ENCODE results near the gene DCTN4.
"Not testable (repeated sequence)": the region's sequence is repeated elsewhere in the genome, so short reads cannot be mapped to it uniquely, and the experiment has no call there.

DCTN4 gene

DNA sequence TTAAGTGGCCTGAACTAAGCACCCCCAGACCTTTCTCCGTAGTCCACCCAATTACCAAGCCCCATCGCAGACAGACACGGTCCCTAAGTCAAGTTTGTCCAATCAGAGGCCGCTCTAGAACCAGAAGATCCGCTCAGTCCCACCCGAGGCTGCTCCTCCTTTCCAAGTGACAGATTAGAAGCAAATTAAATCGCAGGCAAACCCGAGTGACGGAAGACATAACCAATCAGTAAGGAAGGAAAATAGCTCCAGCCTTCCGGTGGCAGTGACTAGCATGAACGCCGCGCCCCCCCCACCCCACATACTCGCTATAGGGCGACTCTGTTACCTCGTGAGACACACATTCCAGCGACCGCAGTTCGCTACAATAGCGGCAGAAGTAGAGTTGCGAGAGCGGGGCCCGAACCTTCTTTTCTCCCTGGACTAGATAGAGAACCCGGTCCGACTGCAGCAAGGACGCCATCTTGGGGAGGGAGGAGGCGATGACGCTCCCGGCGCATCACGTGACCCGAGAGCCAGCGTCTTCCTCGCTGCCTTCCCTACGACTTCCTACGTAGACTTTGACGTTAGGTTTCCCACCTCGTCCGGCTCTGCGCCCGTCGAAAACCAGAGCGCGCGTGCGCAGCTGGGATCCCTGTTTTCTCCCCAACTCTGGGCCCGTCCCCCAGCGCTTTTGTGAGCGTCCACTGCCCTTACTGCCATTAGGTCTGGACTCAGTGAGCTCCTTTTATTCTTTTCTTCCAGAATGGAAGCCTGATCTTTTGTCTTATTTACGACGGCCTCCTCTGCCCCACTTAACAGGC lies at the start of gene DCTN4:
TSS of gene DCTN4 (minus strand) at position 487 of the 803 bp plus-strand sequence. CDS start at position 463, 24 bp downstream.
- peak; percentile 88 to 92 (median 91) for DNase-seq (ENCODE audit: low read depth in 2 of 3, low spot score in 1 of 3)

DNA sequence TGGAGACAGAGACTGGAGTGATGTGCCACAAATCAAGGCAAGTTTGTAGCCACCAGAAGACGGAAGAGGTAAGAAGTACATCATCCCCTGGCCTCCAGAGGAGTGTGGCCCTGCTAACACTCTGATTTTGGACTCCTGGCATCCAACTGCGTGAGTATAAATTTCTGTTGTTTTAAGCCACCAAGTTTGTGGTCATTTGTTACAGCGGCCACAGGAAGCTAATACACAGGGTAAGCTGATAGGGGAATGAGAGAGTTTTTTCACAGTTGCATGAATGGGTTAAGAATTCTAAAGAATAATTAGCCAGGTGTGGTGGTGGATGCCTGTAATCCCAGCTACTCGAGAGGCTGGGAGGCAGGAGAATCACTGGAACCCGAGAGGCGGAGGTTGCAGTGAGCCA lies 45.6 kb upstream of the DCTN4 start:
- no peak for DNase-seq (ENCODE audit: low read depth in 2 of 3, low spot score in 1 of 3)

- DNase-seq (ENCODE audit: low read depth in 2 of 3, low spot score in 1 of 3), result no peak
Observed at GRCh38 chr5:150801117-150801927, 42.5 kb upstream of the DCTN4 start.

DNA sequence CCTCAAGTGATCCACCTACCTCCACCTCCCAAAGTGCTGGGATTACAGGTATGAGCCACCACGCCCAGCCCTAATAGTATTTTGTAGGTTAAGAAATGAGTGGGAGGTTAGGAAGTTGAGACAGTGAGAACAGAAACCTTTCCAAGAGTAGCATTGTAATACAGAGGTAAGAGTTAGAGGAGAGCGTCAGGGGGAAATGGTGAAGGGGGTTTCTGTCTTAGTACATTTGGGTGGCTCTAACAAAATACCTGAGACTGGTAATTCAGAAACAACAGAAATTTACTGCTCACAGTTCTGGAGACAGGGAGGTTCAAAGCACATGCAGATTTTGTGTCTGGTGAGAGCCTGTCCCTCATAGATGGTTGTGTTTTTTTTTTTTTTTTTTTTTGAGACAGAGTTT lies 38.6 kb upstream of the DCTN4 start:
- no peak for DNase-seq (ENCODE audit: low read depth in 2 of 3, low spot score in 1 of 3)

DNA sequence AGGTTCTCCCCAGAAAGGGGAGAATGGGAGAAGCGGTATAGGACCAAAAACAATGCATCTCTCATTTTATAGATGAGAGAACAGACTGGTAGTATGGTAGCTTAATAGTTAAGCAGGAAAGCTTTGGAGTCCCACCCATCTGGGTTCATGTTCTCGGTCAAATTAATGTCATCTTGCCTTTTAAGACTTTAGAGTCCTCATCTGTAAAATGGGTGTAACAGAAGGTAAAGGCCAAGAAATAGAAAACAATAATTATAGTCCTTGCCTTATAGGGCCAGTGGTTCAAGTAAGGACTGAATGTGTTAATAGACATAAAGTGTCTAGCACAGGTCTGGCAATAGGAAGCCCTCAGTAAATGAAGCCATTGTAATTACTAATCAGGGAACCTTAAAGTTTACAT lies 36.1 kb upstream of the DCTN4 start:
- no peak for DNase-seq (ENCODE audit: low read depth in 2 of 3, low spot score in 1 of 3)

GRCh38 chr5:150793423-150793888 lies 34.6 kb upstream of the DCTN4 start:
- DNase-seq (ENCODE audit: low read depth in 2 of 3, low spot score in 1 of 3), result not testable (repeated sequence)

DNA sequence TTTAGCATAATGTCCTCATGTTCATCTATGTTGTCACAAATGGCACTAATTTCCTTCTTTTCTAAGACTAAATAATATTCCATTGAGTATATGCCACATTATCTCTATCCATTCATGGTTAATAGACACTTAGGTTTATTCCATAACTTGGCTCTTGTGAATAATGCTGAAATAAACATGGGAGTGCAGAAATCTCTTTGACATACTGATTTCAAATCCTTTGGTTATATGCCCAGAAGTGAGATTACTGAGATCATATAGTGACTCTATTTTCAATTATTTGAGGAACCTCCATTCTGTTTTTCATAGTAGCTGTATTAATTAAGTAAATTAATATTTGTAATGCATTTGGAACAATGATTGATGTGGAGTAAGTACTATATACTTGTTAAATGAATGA lies 32.7 kb upstream of the DCTN4 start:
- no peak for DNase-seq (ENCODE audit: low read depth in 2 of 3, low spot score in 1 of 3)

- peak; percentile 60 to 77 (median 74) for DNase-seq (ENCODE audit: low read depth in 2 of 3, low spot score in 1 of 3)
Observed at GRCh38 chr5:150789943-150790611, 31.3 kb upstream of the DCTN4 start.

DNA sequence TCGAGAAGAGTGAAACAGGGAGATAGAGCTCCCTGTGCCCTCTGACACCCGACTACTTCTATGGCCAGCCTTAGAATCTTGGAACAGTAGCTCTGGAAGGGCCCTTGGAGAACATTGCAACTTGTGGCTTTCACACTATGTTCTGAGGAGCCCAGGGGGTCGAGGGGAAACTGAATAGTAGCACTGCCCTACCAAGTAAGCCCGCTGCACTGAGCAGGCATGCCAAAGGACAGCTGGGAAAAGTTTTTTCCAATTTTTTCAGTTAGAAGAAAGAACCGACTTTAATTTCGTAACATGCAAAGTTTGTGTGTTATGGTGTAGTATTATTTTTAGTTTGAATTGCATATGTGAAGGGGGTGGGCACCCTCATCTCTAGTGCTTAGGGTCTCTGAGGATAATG lies 30.6 kb upstream of the DCTN4 start:
- DNase-seq (ENCODE audit: low read depth in 2 of 3, low spot score in 1 of 3), result no peak

- no peak for DNase-seq (ENCODE audit: low read depth in 2 of 3, low spot score in 1 of 3)
Observed at GRCh38 chr5:150788977-150789376, 30.2 kb upstream of the DCTN4 start.

DNA sequence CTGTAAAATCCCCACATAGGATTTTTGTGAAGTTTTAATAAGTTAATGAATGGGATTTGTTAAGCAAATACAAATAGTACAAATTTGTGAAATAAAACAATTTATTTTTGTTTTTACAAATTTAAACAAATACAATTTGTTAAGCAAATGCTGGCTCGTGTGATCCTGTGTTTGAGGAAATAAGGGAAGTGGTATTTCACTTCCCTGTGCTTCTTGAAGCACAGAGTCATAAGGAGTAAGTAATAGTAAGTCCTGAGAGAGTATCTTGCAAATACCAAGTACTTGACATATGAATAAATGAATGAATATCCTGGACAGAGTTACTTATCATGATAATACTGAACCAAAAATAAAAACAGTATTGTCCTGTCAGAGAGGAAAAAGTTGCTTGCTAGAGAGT lies 28.8 kb upstream of the DCTN4 start:
- no peak for DNase-seq (ENCODE audit: low read depth in 2 of 3, low spot score in 1 of 3)

DNA sequence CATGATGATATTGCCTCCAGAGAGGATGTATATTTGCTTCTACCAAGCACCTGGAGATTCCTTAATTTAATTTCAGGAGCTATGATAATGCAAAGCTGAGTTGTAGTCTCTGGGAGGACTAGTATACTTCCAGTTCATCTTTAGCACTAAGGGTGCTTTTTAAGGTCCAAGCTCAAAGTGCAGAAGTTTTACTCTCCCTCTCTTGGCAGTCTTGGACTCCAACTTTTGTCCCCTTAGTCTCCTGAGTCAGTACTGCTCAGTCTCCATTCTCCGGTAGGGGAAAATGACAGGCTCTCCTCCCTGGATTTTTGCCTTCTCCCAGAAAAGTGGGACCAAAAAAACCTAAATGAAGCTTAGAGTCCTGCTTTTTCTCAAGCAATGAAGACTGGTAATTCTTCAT lies 28.1 kb upstream of the DCTN4 start:
- no peak for DNase-seq (ENCODE audit: low read depth in 2 of 3, low spot score in 1 of 3)

- no peak for DNase-seq (ENCODE audit: low read depth in 2 of 3, low spot score in 1 of 3)
Observed at GRCh38 chr5:150785950-150786349, 27.1 kb upstream of the DCTN4 start.

DNA sequence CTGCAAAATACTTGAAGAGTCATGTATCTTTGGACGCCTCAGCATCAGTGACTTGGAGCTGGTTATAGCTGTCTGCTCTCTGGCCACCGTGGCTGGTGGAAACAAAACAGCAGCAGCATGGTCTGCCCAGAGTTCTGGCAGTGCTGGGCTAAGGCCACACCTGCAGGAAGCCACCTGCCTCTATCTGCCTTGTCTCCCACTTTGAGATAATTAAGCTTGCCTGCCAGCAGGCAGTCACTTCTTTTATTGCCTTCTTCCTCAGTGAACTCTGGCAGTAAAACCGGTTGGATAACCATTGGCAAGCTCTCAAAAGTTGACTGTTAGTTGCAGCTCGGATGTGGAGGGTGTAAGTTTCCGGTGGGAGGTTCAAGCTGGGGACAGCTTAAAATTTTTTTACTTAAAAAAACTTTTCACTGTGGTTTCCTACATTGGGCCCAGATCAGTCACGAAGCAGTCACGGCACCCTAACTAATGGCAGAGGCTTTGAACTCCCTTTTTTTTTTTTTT lies 24.7 kb upstream of the DCTN4 start:
- peak; percentile 41 to 57 (median 50) for DNase-seq (ENCODE audit: low read depth in 2 of 3, low spot score in 1 of 3)

DNA sequence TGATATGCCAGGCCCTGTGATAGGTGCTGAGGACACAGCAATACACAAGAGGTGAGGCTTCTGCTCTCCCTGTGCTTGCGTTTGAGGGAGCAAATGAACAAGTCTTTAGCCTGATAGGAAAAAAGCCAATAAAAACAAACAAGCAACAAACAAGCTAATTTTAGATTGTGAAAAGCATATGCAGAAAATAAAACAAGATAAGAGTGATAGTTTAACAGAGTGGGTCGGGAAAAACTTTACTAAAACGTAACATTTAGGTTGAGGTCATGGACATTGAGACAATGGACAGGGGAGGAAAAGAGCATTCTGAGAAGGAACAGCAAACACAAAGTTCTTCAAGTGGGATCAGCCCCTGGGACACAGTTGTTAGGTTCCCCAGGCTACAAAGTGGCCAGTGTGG lies 24.0 kb upstream of the DCTN4 start:
- no peak for DNase-seq (ENCODE audit: low read depth in 2 of 3, low spot score in 1 of 3)

DNA sequence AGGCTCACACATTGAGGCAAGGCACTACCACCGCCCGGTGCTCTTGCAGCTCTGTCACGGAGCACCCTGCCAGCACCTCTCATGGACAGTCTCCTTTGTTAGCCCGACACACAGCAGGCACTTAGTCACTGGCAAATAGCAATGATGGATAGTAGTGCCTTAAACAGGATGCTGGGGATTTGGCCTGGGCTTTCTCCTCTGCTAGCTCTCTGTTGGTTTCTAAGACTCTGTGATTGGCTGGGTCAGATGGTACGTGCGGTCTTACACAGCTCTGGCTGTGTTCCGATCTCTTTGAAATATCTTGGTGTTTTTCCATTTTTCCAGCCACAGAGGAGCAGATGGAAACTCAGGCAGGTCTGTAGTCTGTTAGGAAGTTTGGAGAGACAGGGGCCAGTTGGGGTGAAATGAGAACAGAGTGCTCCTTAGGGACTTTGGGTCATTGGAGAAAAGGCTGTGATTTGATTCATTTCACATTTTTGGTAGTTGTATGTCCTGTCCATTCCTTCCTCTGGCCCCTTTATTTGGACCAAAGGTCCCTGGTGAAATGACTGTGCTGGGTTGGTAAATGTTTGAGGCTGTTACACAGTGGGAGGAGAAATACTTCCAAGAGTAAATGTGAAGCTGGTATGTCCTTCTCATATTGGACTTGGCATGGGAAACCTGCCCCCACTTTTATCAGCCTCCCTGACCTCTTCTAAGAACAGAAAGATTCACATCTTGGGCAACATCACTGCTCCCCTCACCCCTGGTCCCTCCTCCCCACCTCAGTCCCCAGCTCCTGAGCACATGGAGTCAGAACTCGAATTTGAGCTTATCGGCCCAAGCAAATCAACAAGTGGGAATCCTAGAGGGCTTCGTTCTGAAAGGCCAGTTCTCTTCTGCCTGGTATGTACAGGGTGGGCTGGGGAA lies 23.1 kb upstream of the DCTN4 start:
- DNase-seq (ENCODE audit: low read depth in 2 of 3, low spot score in 1 of 3), result no peak

- DNase-seq (ENCODE audit: low read depth in 2 of 3, low spot score in 1 of 3), result no peak
Observed at GRCh38 chr5:150780816-150781221, 22.0 kb upstream of the DCTN4 start.

- DNase-seq (ENCODE audit: low read depth in 2 of 3, low spot score in 1 of 3), result no peak
Observed at GRCh38 chr5:150780187-150780692, 21.4 kb upstream of the DCTN4 start.

DNA sequence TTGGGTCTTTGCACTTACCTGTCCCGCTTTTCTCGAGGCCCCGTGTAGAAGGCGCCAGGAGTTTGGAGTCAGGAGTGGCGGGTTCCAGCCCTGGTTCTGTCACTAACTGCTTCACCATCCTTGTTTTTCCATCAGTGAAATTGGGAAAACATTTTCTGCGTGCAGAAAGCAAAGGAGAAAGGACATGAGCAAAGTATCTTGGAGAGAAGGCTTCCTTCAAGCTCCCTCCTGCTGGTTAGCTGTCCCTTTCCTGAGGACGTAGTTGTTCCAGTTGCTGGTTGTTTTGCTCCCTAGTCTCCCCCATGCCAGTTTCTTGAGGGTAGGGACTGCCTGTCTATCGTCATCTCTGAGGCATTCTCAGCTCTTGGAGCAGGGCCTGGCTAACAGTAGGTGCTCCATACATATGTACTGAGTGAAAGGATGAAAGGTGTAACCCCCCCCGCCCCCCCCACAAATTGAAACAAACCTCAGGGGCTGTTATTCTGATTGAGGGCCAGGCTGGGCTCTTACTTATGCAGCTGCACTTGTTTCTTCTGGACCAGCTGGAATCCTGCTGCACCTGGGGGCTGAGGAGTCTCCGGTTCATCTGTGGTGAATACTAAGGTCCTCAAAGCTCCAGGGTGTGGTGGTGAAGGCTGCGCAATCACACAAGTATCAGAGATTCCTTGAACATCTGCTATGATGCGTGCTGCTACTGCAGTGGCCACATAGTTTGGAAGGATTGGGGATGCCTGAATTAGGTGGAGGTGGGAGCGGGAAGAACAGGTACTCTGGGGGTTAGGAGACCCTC lies 20.8 kb upstream of the DCTN4 start:
- DNase-seq (ENCODE audit: low read depth in 2 of 3, low spot score in 1 of 3), result no peak

All from stimulated activated CD4-positive, alpha-beta T cell treated with anti-CD3 and anti-CD28 coated beads, Interleukin-12 subunit alpha, Interleukin-12 subunit beta, amount 100 ng/mL, for 48 hours (primary cell).